ENCODE data around the gene ST3GAL2. TPM values are rescaled to one million over a fixed set of nuclear protein-coding genes. Genes with fewer than 3 reads are reported as not detected.

ST3GAL2 gene
- total RNA-seq, 1 experiment from 2014 or later = 45.9 TPM

DNA sequence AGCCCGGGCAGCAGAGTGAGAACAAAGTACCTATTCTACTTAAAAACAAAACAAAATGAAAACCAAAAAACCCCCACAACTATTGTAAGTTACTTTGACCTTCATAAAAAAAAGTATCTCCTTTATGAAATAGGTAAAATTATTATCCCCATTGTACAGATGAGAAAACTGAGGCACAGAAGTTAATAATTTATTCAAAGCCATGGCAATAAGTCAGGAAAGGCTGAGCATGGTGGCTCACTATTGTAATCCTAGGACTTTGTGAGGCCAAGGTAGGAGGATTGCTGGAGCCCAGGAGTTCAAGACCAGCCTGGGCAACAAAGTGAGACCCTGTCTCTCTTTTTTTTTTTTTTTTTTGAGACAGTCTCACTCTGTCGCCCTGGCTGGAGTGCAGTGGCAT, 46.0 kb upstream of the ST3GAL2 start:
- H3K23me2 ChIP-seq (ENCODE audit: insufficient read length, low read depth, low read length, poor library complexity, severe bottlenecking) = no peaks in the 10 kb centered on the region
- H2BK12ac ChIP-seq (ENCODE audit: insufficient read length, low read depth, low read length) = no peak overlapping the region
- H2AFZ ChIP-seq (ENCODE audit: low read length) = no peak overlapping the region
- H3K79me1 ChIP-seq (ENCODE audit: insufficient read depth, low read depth, low read length, poor library complexity, severe bottlenecking) = no peaks in the 10 kb centered on the region
- H3K4me1 ChIP-seq (ENCODE audit: insufficient read depth, low read length) = no peaks in the 10 kb centered on the region
- H4K5ac ChIP-seq (ENCODE audit: insufficient read length, low read depth, low read length) = no peak overlapping the region
- no peak overlapping the region for H3K23ac ChIP-seq (ENCODE audit: insufficient read length, low read depth, low read length)
- H3K4ac ChIP-seq (ENCODE audit: low read depth, low read length) = no peak overlapping the region
- H4K8ac ChIP-seq (replicated peaks; ENCODE audit: insufficient read length, low read depth, low read length) = no peak overlapping the region
- H3K4me3 Mint-ChIP-seq = no peak overlapping the region
- H4K91ac ChIP-seq (ENCODE audit: insufficient read length, low read depth, low read length) = no peak overlapping the region
- H3K9me3 Mint-ChIP-seq = no peaks in the 10 kb centered on the region
- peaks cover 5 to 41% (median 37%) of the 10 kb centered on the region in 3 experiments; a peak in 6 of 7 replicates for H3K36me3 Mint-ChIP-seq (ENCODE audit: insufficient read depth in 1 of 3, low read depth in 3 of 3)
- no peak overlapping the region for H3K9ac ChIP-seq (ENCODE audit: extremely low read depth, insufficient read length, low read length)
- no peak overlapping the region for H2BK5ac ChIP-seq (ENCODE audit: insufficient read length, low read length)
- TF ChIP-seq CTCF (conservative IDR thresholded peaks at IDR 0.05) = no peak
- no peak overlapping the region for H2BK20ac ChIP-seq (ENCODE audit: low read depth, low read length, poor library complexity, severe bottlenecking)
- no peaks in the 10 kb centered on the region for H3K79me2 ChIP-seq (ENCODE audit: insufficient read depth, low read length)
- no peak overlapping the region for H3K4me2 ChIP-seq (ENCODE audit: insufficient read depth, insufficient read length, low read length)
- no peak overlapping the region for H3K56ac ChIP-seq (ENCODE audit: insufficient read length, low read depth, low read length)
- no peak overlapping the region for H3T11ph ChIP-seq (ENCODE audit: low read length)
- H3K27ac ChIP-seq (ENCODE audit: insufficient read length, low read depth, low read length) = no peak overlapping the region
- no CpG with 5 or more reads among the region's 2 CpGs for WGBS (ENCODE audit: extremely low coverage, insufficient read length, low lambda C conversion rate)
- no peak overlapping the region for H2BK15ac ChIP-seq (ENCODE audit: low read depth, low read length)
- H3K4me1 Mint-ChIP-seq = no peaks in the 10 kb centered on the region
- H3K27me3 Mint-ChIP-seq (ENCODE audit: low read depth) = no peaks in the 10 kb centered on the region
- no peak for DNase-seq
- no peak overlapping the region for H2BK120ac ChIP-seq (ENCODE audit: low read depth, low read length, poor library complexity, severe bottlenecking)
- no peak overlapping the region for H3K18ac ChIP-seq (ENCODE audit: insufficient read length, low read depth, low read length)
- H3K27ac Mint-ChIP-seq = no peak overlapping the region; a peak in 1 of 7 replicates
- no peak overlapping the region for H3K14ac ChIP-seq (ENCODE audit: insufficient read depth, low read length)
- no peaks in the 10 kb centered on the region for H4K20me1 ChIP-seq (ENCODE audit: control insufficient read depth, insufficient read depth, insufficient read length)
- H2AK5ac ChIP-seq (ENCODE audit: insufficient read length, low read length) = no peak overlapping the region
- no peaks in the 10 kb centered on the region for H3K27me3 ChIP-seq (ENCODE audit: insufficient read depth, low read length)
- no peaks in the 10 kb centered on the region for H3K9me3 ChIP-seq (ENCODE audit: control insufficient read depth, low read depth, low read length)
